Measurements from ENCODE around the gene MRPL9.
"Not testable (repeated sequence)": the region's sequence is repeated elsewhere in the genome, so short reads cannot be mapped to it uniquely, and the experiment has no call there.

Gene MRPL9

DNA sequence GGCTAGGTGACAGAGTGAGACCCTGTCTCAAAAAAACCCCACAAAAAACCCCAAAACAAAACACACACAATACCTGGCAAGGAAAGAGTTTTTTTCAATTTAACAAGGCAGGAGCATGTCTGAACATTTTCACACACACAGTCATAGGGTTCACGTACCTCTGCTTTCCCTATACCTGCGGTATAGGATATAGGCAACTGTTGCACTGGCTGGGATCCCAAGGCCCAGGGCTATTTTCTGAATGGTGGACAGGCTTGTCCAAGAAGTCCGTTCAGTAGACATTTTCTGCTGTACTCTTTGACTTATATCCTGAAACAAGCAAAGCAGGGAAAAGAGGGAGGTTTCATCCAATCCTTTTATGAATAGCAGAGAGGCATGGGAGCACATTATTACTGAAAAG is 19.4 kb upstream of the MRPL9 start:
- no peak for DNase-seq

DNA sequence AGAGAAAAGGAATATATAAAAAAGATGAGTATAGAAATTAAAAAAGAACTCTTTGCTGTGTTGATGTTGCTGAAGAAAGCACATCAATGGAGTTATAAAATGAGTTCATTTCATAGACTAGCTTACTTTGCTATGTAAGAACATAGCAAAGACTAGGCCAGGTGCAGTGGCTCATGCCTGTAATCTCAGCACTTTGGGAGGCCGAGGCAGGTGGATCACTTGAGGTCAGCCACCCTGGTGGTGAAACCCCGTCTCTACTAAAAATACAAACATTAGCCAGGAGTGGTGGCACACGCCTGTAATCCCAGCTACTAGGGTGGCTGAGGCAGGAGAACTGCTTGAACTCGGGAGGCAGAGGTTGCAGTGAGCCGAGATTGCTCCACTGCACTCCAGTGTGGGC is 18.7 kb upstream of the MRPL9 start:
- DNase-seq: not testable (repeated sequence)

GRCh38 chr1:151780736-151781135 is 17.4 kb upstream of the MRPL9 start:
- DNase-seq: not testable (repeated sequence)

- DNase-seq: no peak
Measured at GRCh38 chr1:151779852-151780251, 16.6 kb upstream of the MRPL9 start.

DNA sequence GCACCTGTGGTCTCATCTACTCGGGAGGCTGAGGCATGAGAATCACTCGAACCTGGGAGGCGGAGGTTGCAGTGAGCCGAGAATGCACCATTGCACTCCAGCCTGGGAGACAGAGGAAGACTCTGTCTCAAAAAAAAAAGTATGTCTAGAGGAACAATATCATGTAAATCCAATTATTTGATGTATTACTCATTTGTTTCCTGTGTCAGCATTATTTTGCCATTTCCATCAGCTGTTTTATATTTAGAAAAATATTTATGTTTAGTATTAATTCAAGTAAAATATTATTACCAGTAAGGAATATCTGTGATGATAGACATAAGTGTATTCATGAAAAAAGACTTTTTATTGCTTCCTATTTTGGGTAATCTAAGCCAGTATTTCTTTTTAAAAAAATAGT is 14.0 kb upstream of the MRPL9 start:
- no peak for DNase-seq

GRCh38 chr1:151776665-151777062 is 13.4 kb upstream of the MRPL9 start:
- DNase-seq: no peak

- DNase-seq: no peak
Measured at GRCh38 chr1:151775894-151776664, 12.8 kb upstream of the MRPL9 start.

DNA sequence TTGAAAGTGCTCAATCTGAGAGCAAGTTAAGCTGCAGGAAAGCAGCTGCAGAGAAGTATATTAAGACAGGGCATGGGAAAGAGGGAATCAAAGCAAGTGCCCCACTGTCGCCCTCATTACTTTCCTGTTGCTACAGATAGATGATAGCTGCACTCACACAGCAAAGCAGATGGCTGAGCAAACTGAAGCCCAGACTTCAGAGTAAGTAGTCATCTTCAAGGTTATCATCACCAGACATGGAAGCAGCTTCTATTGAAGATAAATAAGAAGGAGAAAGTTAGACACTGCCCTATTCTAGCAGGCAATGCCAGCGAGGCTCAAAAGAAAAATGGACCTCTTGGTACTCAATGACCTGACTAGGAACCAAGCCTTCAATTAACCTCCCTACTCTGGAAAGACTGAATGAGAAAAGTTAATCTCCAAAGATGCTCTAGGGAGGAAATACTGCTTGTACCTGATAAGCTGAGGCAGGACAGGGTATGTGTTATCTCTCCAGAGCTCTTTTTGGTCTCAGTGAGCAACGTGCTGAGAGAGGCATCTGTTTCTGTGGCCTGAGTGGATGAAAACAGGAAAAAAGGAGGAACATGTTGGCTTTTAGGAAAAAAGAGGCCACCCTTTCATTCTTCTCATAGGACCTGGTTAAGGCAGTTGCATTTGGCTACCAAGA is 11.1 kb upstream of the MRPL9 start:
- no peak for DNase-seq

- no peak for DNase-seq
Measured at GRCh38 chr1:151773702-151774101, 10.4 kb upstream of the MRPL9 start.

DNA sequence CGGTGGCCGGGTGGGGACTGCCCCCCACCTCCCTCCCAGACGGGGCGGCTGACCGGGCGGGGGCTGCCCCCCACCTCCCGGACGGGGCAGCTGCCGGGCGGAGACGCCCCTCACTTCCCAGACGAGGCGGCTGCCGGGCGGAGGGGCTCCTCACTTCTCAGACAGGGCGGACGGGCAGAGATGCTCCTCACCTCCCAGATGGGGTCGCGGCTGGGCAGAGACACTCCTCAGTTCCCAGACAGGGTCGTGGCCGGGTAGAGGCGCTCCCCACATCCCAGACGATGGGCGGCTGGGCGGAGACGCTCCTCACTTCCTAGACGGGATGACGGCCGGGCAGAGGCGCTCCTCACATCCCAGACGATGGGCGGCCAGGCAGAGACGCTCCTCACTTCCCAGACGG is 6.0 kb upstream of the MRPL9 start:
- DNase-seq: not testable (repeated sequence)

GRCh38 chr1:151768351-151769066 is 5.2 kb upstream of the MRPL9 start:
- DNase-seq: not testable (repeated sequence)

- DNase-seq: no peak
Measured at GRCh38 chr1:151763990-151764389, 694 bp upstream of the MRPL9 start.

GRCh38 chr1:151760597-151761385 is 2.5 kb downstream of the MRPL9 start:
- no peak for DNase-seq

GRCh38 chr1:151759241-151759640 is 4.1 kb downstream of the MRPL9 start:
- no peak for DNase-seq

DNA sequence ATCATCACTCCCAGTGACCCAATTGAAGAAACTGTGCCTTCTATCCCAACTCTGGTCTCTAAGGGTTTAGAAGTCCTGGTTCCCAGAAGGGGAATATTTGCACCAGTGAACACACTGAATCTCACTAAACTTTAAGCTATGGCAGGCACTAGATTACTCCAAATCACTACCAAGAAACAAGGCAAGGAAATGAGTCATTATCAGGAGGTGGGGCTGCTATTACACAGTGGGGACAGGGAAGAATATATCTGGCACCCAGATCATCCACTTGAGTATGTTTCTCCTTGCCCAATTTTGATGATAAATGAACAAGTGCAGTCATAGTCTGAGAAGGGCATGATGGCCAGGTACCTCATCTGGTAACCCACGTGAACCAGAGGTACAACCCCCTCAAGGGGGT is 7.0 kb downstream of the MRPL9 start:
- DNase-seq: no peak

- no peak for DNase-seq
Measured at GRCh38 chr1:151741516-151741915, 21.8 kb downstream of the MRPL9 start.

GRCh38 chr1:151739590-151740355 is 23.5 kb downstream of the MRPL9 start:
- DNase-seq: no peak

- no peak for DNase-seq
Measured at GRCh38 chr1:151737479-151737878, 25.8 kb downstream of the MRPL9 start.

DNA sequence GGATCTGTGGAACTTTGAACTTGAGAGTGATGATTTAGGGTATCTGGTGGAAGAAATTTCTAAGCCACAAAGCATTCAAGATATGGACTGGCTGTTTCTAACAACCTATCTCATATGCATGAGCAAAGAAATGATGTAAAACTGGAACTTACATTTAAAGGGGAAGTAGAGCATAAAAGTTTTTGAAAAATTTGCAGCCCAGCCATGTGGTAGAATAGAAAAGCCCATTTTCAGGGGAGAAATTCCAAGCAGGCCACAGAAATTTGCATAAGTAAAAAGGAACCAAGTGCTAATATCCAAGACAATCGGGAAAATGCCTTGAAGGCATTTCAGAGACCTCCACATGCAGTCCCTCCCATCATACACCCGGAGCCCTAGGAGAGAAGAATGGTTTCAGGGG is 26.3 kb downstream of the MRPL9 start:
- no peak for DNase-seq

- DNase-seq: not testable (repeated sequence)
Measured at GRCh38 chr1:151733995-151734394, 29.3 kb downstream of the MRPL9 start.

DNA sequence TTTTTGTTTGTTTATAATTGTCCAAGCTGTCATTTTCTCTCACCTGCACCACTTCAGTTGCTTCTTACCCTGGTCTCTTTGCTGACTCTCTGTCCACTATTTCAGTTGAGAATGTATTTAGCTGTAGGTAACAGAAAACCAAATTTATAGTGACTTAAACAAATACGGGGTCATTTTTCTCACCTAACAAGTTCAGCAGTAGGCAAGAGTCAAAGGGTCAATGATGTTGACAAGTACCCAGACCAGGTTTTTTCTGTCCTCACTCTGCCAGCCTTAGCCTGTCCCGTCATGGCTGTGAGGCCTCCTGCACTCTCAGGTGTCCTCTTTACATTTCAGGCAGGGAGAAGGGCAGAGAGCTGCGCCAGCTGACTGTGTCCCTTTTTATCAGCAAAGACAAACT is 30.2 kb downstream of the MRPL9 start:
- DNase-seq: no peak

GRCh38 chr1:151729966-151730291 is 33.4 kb downstream of the MRPL9 start:
- no peak for DNase-seq

Data from activated naive CD4-positive, alpha-beta T cell treated with Interleukin-2 at 50 U/mL for 16 hours (primary cell).